ENCODE data around the gene GFRA4.

GRCh38 chr20:3705491-3705969, 42.3 kb upstream of the GFRA4 start:
- TF ChIP-seq RAD21 (conservative IDR thresholded peaks at IDR 0.05 in 1 of 2, IDR thresholded peaks at IDR 0.05 in 1 of 2) (no peak), MAX (IDR thresholded peaks at IDR 0.05) (no peak), FOSB (CRISPR knock-in tag; IDR thresholded peaks at IDR 0.05) (no peak), CTCF (IDR thresholded peaks at IDR 0.05) (no peak)
